Stomach (tissue), 9 donors: ENCODE results near the gene ETFA. TPM values are rescaled to one million over a fixed set of nuclear protein-coding genes. Genes with fewer than 3 reads are reported as not detected.
A peak's percentile ranks its signal among the peaks of the same experiment; 100 is the strongest.

ENCODE experiments used
- DNase-seq, 2 donors: peaks; one replicate each; pipeline versions ENCODE4 v3.0.0 to v3.0.0-alpha.2; 2013 to 2019
- H3K27ac ChIP-seq, 5 donors: fragments of 200-600 bp in 4 of 5; sonication (generic) in 4 of 5; one replicate each; pipeline ENCODE4 v1.5.1; 2013 to 2019; ENCODE audit warnings: mild to moderate bottlenecking in 1 of 5, moderate library complexity in 1 of 5
- H3K27me3 ChIP-seq, 3 donors: fragments of 200-600 bp; sonication (generic); one replicate each; pipeline ENCODE4 v1.5.1; 2017 to 2019; ENCODE audit warnings: mixed run types in 1 of 3
- H3K36me3 ChIP-seq, 4 donors: fragments of 200-600 bp; sonication (generic); 1 replicate in 3 of 4; 2 replicates in 1 of 4; pipeline ENCODE4 v1.5.1; 2016 to 2019
- H3K4me1 ChIP-seq, 4 donors: fragments of 200-600 bp; sonication (generic); one replicate each; pipeline ENCODE4 v1.5.1; 2016 to 2019
- H3K4me3 ChIP-seq, 4 donors: fragments of 200-600 bp; sonication (generic) in 3 of 4; one replicate each; pipeline ENCODE4 v1.5.1; 2016 to 2019; ENCODE audit warnings: mild to moderate bottlenecking in 1 of 4
- H3K9me3 ChIP-seq, 4 donors: fragments of 200-600 bp; sonication (generic); one replicate each; pipeline ENCODE4 v1.5.1; 2016 to 2019
- CTCF ChIP-seq, 7 experiments: fragments of 450-650 bp in 4 of 7; fragments of 200-600 bp in 3 of 7; sonication (generic) in 3 of 7; IDR thresholded peaks; one replicate each; pipeline ENCODE4 v1.5.1; 2016 to 2019; ENCODE audit warnings: antibody characterized with exemption in 7 of 7, control low read depth in 2 of 7, mild to moderate bottlenecking in 1 of 7
- EP300 ChIP-seq: sonication (generic); formaldehyde crosslinking; IDR thresholded peaks from one replicate; pipeline ENCODE4 v1.6.1; 2017; ENCODE audit warnings: antibody characterized with exemption
- POLR2A ChIP-seq, 4 donors: fragments of 450-650 bp; IDR thresholded peaks; one replicate each; pipeline ENCODE4 v1.6.1; 2016; ENCODE audit warnings: antibody characterized with exemption in 4 of 4, control low read depth in 2 of 4, mild to moderate bottlenecking in 1 of 4, moderate library complexity in 1 of 4
- POLR2AphosphoS5 ChIP-seq, 3 donors: sonication (generic); formaldehyde crosslinking; IDR thresholded peaks; one replicate each; pipeline ENCODE4 v1.6.1; 2016; ENCODE audit warnings: antibody characterized with exemption in 3 of 3
- WGBS, 5 donors: extraction: QIAGEN DNeasy Blood & Tissue Kit in 3 of 5; methylation state at CpG; one replicate each; pipeline versions ENCODE4 v1.1.5 to v1.1.7; 2013 to 2018; 5-methylcytosine and 5-hydroxymethylcytosine counted together
- intact Hi-C: fragments of 100-400 bp; cut with DNase I; formaldehyde crosslinking; loops from one replicate; pipeline ENCODE4 v1.15.1; 2023; ENCODE audit warnings: low total_unique reads
- polyA plus RNA-seq, 3 donors: library from polyadenylated mRNA; stranded (reverse); fragments of 200-250 nt; gene quantifications; one replicate each; pipeline ENCODE4 v1.2.3, GENCODE V29; 2013
- total RNA-seq, 5 donors: library from RNA; depleted of rRNA; stranded (reverse); fragments of >200 nt; gene quantifications; one replicate each; pipeline versions ENCODE4 v1.1.0 to v1.2.3, GENCODE V29; 2014 to 2016
- donor health status: healthy with polysubstance abuse.
- donor health status: Bipolar disorder and iron deficiency.
- donor health status: healthy.

ETFA gene
- total and polyA plus RNA-seq, 8 donors = 68.2 to 304 (median 109) TPM

- TF ChIP-seq POLR2A (IDR thresholded peaks at IDR 0.05) (no peak), CTCF (IDR thresholded peaks at IDR 0.05) (no peak), EP300 (no peak), POLR2AphosphoS5 (IDR thresholded peaks at IDR 0.05) (peak in 1 of 3 donors; percentile 8)
- DNase-seq = no peak
- Histone ChIP-seq H3K27ac (peak overlapping the region in 1 of 5 donors; percentile 83), H3K4me3 (no peak overlapping the region), H3K4me1 (peaks cover 25 to 61% (median 53%) of the 10 kb centered on the region in 4 donors), H3K9me3 (no peaks in the 10 kb centered on the region), H3K27me3 (no peaks in the 10 kb centered on the region), H3K36me3 (peaks cover 0 to 24% (median 7%) of the 10 kb centered on the region in 4 donors)
- intact Hi-C loops = loop anchor here (10.0 kb wide), 1 partner anchor 135 kb away; the partner anchor contains the start of gene ISL2
- WGBS, 5 donors = 67 to 82% (median 78%) methylated on average over 18 to 19 of the region's 19 CpGs
These were observed 111.9 kb downstream of the ETFA start for GRCh38 chr15:76199106-76200082.

GRCh38 chr15:76198456-76199105 lies 112.7 kb downstream of the ETFA start:
- Histone ChIP-seq H3K4me1 (peaks cover 25 to 67% (median 54%) of the 10 kb centered on the region in 4 donors), H3K27me3 (no peaks in the 10 kb centered on the region), H3K9me3 (no peaks in the 10 kb centered on the region), H3K27ac (peak overlapping the region in 3 of 5 donors; percentile 16 to 83 (median 40)), H3K4me3 (no peak overlapping the region), H3K36me3 (peaks cover 0 to 16% (median 2%) of the 10 kb centered on the region in 4 donors)
- WGBS, 5 donors = 91 to 96% (median 93%) methylated on average over 5 to 6 of the region's 6 CpGs
- intact Hi-C loops = loop anchor here (10.0 kb wide), 1 partner anchor 136 kb away; the partner anchor contains the start of gene ISL2
- DNase-seq = no peak
- no peak for TF ChIP-seq EP300
- no peak for TF ChIP-seq POLR2A (IDR thresholded peaks at IDR 0.05)
- TF ChIP-seq CTCF (IDR thresholded peaks at IDR 0.05) = no peak
- TF ChIP-seq POLR2AphosphoS5 (IDR thresholded peaks at IDR 0.05) = no peak

DNA sequence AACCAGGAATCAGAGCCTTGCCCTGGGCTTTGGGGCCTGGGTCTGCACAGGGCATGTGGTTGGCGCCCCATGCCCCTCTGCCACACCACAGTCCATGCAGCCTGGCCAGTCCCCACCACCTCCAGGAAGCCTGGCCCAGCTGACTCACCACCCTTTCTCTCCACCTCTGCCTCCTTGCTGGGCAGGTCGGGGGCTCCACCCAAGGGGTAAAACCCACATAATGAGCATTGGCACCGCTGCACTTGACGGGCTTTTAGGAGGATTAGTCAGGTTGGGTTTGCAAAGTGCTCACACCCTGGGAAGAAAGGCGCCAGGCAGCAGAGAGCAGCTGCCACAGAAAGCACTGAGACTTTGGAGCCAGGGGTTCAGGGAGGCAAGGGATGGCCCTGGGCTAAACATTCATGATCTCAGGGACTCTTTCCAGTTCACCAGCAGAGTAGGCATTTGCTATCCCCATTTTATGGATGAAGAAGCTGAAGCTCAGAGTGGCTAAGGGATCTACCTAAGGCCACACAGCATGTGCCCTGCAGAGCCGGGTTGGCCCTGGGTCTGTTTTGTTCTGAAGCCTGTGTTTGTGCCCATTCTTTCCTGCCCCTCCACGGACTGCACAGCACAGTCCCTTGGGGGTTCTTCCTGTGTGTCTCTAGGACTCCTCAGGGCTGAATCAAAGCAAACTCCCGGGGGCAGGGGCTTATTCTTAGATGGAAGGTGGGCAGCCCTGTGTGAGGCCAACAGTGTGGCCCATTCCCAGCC lies 113.4 kb downstream of the ETFA start:
- TF ChIP-seq POLR2AphosphoS5 (IDR thresholded peaks at IDR 0.05) (peak in 2 of 3 donors; percentile 43 to 51), CTCF (IDR thresholded peaks at IDR 0.05) (no peak), EP300 (no peak), POLR2A (IDR thresholded peaks at IDR 0.05) (no peak)
- Histone ChIP-seq H3K27ac (peak overlapping the region; percentile 16 to 84 (median 70)), H3K36me3 (peaks cover 0 to 9% (median 0%) of the 10 kb centered on the region in 4 donors), H3K4me1 (peaks cover 25 to 67% (median 54%) of the 10 kb centered on the region in 4 donors), H3K9me3 (no peaks in the 10 kb centered on the region), H3K4me3 (no peak overlapping the region), H3K27me3 (peaks cover 0 to 2% (median 0%) of the 10 kb centered on the region in 3 donors)
- intact Hi-C loops = loop anchor here (10.0 kb wide), 1 partner anchor 137 kb away; the partner anchor contains the start of gene ISL2
- WGBS, 5 donors = 72 to 84% (median 74%) methylated on average over 5 to 8 of the region's 8 CpGs
- DNase-seq = peak; percentile 48 to 69
